ENCODE results near the gene METTL25.

Gene METTL25

DNA sequence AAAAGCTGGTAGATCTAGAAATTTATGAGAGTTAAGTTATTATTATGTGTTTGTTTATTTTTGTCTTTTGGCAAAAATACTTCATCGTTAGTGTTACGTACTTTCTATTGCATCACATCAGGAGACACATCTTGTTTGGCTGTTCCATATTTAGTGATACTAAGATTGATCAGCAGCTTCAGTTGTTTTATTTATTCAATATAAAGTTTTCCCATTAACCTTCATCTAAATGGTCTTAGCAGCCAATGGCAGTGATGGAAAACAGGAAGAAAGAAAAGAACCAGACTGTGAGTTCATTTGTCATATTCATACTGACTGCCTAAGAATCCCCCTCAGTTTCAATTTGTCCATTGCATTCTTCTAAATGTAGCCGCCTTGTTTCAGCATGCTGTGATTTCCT is 122.3 kb downstream of the METTL25 start:
- H3K79me1 ChIP-seq (replicated peaks; ENCODE audit: low read length, poor library complexity, severe bottlenecking) = no peaks in the 10 kb centered on the region
- H2AK5ac ChIP-seq (ENCODE audit: low read length, severe bottlenecking) = no peak overlapping the region
- WGBS = no CpG with 5 or more reads among the region's 3 CpGs
- no peak overlapping the region for H3K4ac ChIP-seq (ENCODE audit: low read depth in 1 of 2, low read length in 2 of 2)
- no peak overlapping the region for H3K4me2 ChIP-seq (ENCODE audit: low read length, poor library complexity, severe bottlenecking)
- H2BK15ac ChIP-seq (ENCODE audit: low read depth, poor library complexity, severe bottlenecking) = no peak overlapping the region
- H3K18ac ChIP-seq (ENCODE audit: low read depth in 1 of 2, low read length in 2 of 2) = no peak overlapping the region
- no peak overlapping the region for H3K14ac ChIP-seq (ENCODE audit: low read length in 2 of 2)
- no peak overlapping the region for H4K8ac ChIP-seq (ENCODE audit: low read length)
- H2BK120ac ChIP-seq (ENCODE audit: low read depth, low read length) = no peak overlapping the region
- H3K9me3 ChIP-seq (ENCODE audit: control insufficient read depth, low read length) = no peaks in the 10 kb centered on the region
- no peak for DNase-seq
- no peak overlapping the region for H2AFZ ChIP-seq (ENCODE audit: low read depth, low read length)
- no peaks in the 10 kb centered on the region for H3K27me3 ChIP-seq (ENCODE audit: control insufficient read depth in 1 of 2, insufficient read depth in 1 of 2, low read length in 2 of 2)
- no peak overlapping the region for H3K27ac ChIP-seq (ENCODE audit: low read length, poor library complexity, severe bottlenecking)
- H2BK5ac ChIP-seq (ENCODE audit: low read depth, low read length, poor library complexity, severe bottlenecking) = no peak overlapping the region
- no peak overlapping the region for H3K9ac ChIP-seq (ENCODE audit: low read length)
- no peaks in the 10 kb centered on the region for H3K4me1 ChIP-seq (ENCODE audit: control insufficient read depth, insufficient read depth, low read depth, low read length)
- no peak overlapping the region for H3K23ac ChIP-seq (ENCODE audit: low read length in 2 of 2)
- no peak overlapping the region for H4K91ac ChIP-seq (ENCODE audit: low read length)
- no peaks in the 10 kb centered on the region for H3K36me3 ChIP-seq (ENCODE audit: control insufficient read depth in 1 of 2, insufficient read depth in 2 of 2, low read depth in 1 of 2, low read length in 2 of 2)
- no peak overlapping the region for H2BK12ac ChIP-seq (ENCODE audit: low read length in 2 of 2)
- no peak overlapping the region for H3K4me3 ChIP-seq (ENCODE audit: insufficient read depth in 1 of 2, low read depth in 1 of 2, low read length in 2 of 2)

DNA sequence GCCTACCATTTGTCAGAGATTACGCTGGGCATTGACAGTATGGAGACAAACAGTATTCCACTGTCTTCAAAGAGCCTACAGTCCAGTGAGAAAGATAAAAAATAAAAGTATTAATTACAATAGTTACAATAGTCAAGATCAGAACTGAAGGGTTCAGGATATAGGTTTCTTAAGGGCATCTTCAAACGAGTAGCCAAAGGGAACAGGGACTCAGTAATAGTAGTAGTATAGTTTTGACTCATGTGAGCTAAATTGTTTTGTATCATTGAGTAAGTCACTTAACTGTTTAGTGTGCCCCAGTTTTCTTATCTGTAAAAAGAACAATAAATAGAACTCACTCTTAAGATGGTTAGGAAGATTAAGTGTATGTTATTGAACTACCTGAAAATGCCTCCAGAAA is 123.6 kb downstream of the METTL25 start:
- Histone ChIP-seq H3K79me1 (replicated peaks; ENCODE audit: low read length, poor library complexity, severe bottlenecking) (no peaks in the 10 kb centered on the region), H3K23ac (ENCODE audit: low read length in 2 of 2) (no peak overlapping the region), H3K27ac (ENCODE audit: low read length, poor library complexity, severe bottlenecking) (no peak overlapping the region), H2BK12ac (ENCODE audit: low read length in 2 of 2) (no peak overlapping the region), H3K4me1 (ENCODE audit: control insufficient read depth, insufficient read depth, low read depth, low read length) (no peaks in the 10 kb centered on the region), H4K91ac (ENCODE audit: low read length) (no peak overlapping the region), H2AFZ (ENCODE audit: low read depth, low read length) (no peak overlapping the region), H3K9me3 (ENCODE audit: control insufficient read depth, low read length) (no peaks in the 10 kb centered on the region), H2BK120ac (ENCODE audit: low read depth, low read length) (no peak overlapping the region), H3K9ac (ENCODE audit: low read length) (no peak overlapping the region), H2BK5ac (ENCODE audit: low read depth, low read length, poor library complexity, severe bottlenecking) (no peak overlapping the region), H3K4me3 (ENCODE audit: insufficient read depth in 1 of 2, low read depth in 1 of 2, low read length in 2 of 2) (no peak overlapping the region), H3K14ac (ENCODE audit: low read length in 2 of 2) (no peak overlapping the region), H3K36me3 (ENCODE audit: control insufficient read depth in 1 of 2, insufficient read depth in 2 of 2, low read depth in 1 of 2, low read length in 2 of 2) (no peaks in the 10 kb centered on the region), H4K8ac (ENCODE audit: low read length) (no peak overlapping the region), H3K27me3 (ENCODE audit: control insufficient read depth in 1 of 2, insufficient read depth in 1 of 2, low read length in 2 of 2) (no peaks in the 10 kb centered on the region), H3K4ac (ENCODE audit: low read depth in 1 of 2, low read length in 2 of 2) (no peak overlapping the region), H2AK5ac (ENCODE audit: low read length, severe bottlenecking) (no peak overlapping the region), H2BK15ac (ENCODE audit: low read depth, poor library complexity, severe bottlenecking) (no peak overlapping the region), H3K18ac (ENCODE audit: low read depth in 1 of 2, low read length in 2 of 2) (no peak overlapping the region), H3K4me2 (ENCODE audit: low read length, poor library complexity, severe bottlenecking) (no peak overlapping the region)
- DNase-seq = no peak
- WGBS = 83% methylated on average over 1 of the region's 2 CpGs

DNA sequence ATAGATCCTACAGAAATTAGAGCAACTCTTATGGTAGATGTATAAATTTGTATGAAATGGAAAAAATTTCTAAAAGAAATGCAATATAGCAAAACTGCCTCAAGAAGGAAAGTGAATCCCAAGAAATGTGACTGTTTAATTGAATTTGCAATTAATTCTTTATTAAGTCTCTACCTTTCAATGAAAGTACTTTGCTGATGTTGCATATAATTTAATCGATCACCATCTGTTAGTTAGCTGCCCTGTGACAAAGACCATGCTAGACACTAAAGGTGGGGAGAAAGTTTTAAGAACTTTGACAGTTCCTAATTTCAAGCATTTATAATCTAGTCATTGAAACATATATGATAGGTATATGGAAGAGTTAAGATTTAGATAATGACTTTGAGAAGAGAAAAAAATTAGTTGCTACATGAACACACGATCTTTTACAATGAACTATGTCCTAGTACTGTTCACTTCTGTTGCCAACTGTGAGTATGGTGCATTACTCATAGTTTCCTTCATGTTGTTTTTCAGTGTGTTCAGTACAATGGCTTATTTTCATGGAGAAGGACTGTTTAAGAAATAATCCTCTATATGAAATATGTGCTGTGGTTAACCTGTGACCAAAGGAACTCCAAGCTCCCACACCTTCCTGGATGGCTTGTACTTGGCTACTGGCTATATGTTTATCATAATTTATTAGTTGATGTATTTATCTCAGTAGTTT is 128.4 kb downstream of the METTL25 start:
- no peak for DNase-seq
- no peak overlapping the region for H4K91ac ChIP-seq (ENCODE audit: low read length)
- H2BK12ac ChIP-seq (ENCODE audit: low read length in 2 of 2) = no peak overlapping the region
- no peak overlapping the region for H4K8ac ChIP-seq (ENCODE audit: low read length)
- H3K27ac ChIP-seq (ENCODE audit: low read length, poor library complexity, severe bottlenecking) = no peak overlapping the region
- no peak overlapping the region for H3K14ac ChIP-seq (ENCODE audit: low read length in 2 of 2)
- no peak overlapping the region for H3K23ac ChIP-seq (ENCODE audit: low read length in 2 of 2)
- no peaks in the 10 kb centered on the region for H3K79me1 ChIP-seq (replicated peaks; ENCODE audit: low read length, poor library complexity, severe bottlenecking)
- H3K4ac ChIP-seq (ENCODE audit: low read depth in 1 of 2, low read length in 2 of 2) = no peak overlapping the region
- no peak overlapping the region for H2AK5ac ChIP-seq (ENCODE audit: low read length, severe bottlenecking)
- H3K4me2 ChIP-seq (ENCODE audit: low read length, poor library complexity, severe bottlenecking) = no peak overlapping the region
- no peak overlapping the region for H2BK5ac ChIP-seq (ENCODE audit: low read depth, low read length, poor library complexity, severe bottlenecking)
- no peak overlapping the region for H2AFZ ChIP-seq (ENCODE audit: low read depth, low read length)
- no peaks in the 10 kb centered on the region for H3K4me1 ChIP-seq (ENCODE audit: control insufficient read depth, insufficient read depth, low read depth, low read length)
- H2BK120ac ChIP-seq (ENCODE audit: low read depth, low read length) = no peak overlapping the region
- no peak overlapping the region for H3K18ac ChIP-seq (ENCODE audit: low read depth in 1 of 2, low read length in 2 of 2)
- H2BK15ac ChIP-seq (ENCODE audit: low read depth, poor library complexity, severe bottlenecking) = no peak overlapping the region
- no peak overlapping the region for H3K4me3 ChIP-seq (ENCODE audit: insufficient read depth in 1 of 2, low read depth in 1 of 2, low read length in 2 of 2)
- H3K9me3 ChIP-seq (ENCODE audit: control insufficient read depth, low read length) = no peaks in the 10 kb centered on the region
- 83% methylated on average over 1 of the region's 2 CpGs for WGBS
- H3K36me3 ChIP-seq (ENCODE audit: control insufficient read depth in 1 of 2, insufficient read depth in 2 of 2, low read depth in 1 of 2, low read length in 2 of 2) = no peaks in the 10 kb centered on the region
- no peaks in the 10 kb centered on the region for H3K27me3 ChIP-seq (ENCODE audit: control insufficient read depth in 1 of 2, insufficient read depth in 1 of 2, low read length in 2 of 2)
- peak overlapping the region; percentile 58 for H3K9ac ChIP-seq (ENCODE audit: low read length)

GRCh38 chr12:82504409-82504808 is 146.1 kb downstream of the METTL25 start:
- no peak overlapping the region for H4K91ac ChIP-seq (ENCODE audit: low read length)
- no peak overlapping the region for H3K14ac ChIP-seq (ENCODE audit: low read length in 2 of 2)
- no peak overlapping the region for H2BK12ac ChIP-seq (ENCODE audit: low read length in 2 of 2)
- H2BK15ac ChIP-seq (ENCODE audit: low read depth, poor library complexity, severe bottlenecking) = no peak overlapping the region
- no peak overlapping the region for H2AK5ac ChIP-seq (ENCODE audit: low read length, severe bottlenecking)
- H3K79me1 ChIP-seq (replicated peaks; ENCODE audit: low read length, poor library complexity, severe bottlenecking) = no peaks in the 10 kb centered on the region
- H3K4me2 ChIP-seq (ENCODE audit: low read length, poor library complexity, severe bottlenecking) = no peak overlapping the region
- no peaks in the 10 kb centered on the region for H3K4me1 ChIP-seq (ENCODE audit: control insufficient read depth, insufficient read depth, low read depth, low read length)
- no peak overlapping the region for H4K8ac ChIP-seq (ENCODE audit: low read length)
- H2AFZ ChIP-seq (ENCODE audit: low read depth, low read length) = no peak overlapping the region
- no peaks in the 10 kb centered on the region for H3K27me3 ChIP-seq (ENCODE audit: control insufficient read depth in 1 of 2, insufficient read depth in 1 of 2, low read length in 2 of 2)
- no peak overlapping the region for H2BK5ac ChIP-seq (ENCODE audit: low read depth, low read length, poor library complexity, severe bottlenecking)
- no peaks in the 10 kb centered on the region for H3K9me3 ChIP-seq (ENCODE audit: control insufficient read depth, low read length)
- no peak overlapping the region for H2BK120ac ChIP-seq (ENCODE audit: low read depth, low read length)
- H3K4ac ChIP-seq (ENCODE audit: low read depth in 1 of 2, low read length in 2 of 2) = no peak overlapping the region
- DNase-seq = no peak
- H3K23ac ChIP-seq (ENCODE audit: low read length in 2 of 2) = no peak overlapping the region
- H3K9ac ChIP-seq (ENCODE audit: low read length) = no peak overlapping the region
- no peak overlapping the region for H3K27ac ChIP-seq (ENCODE audit: low read length, poor library complexity, severe bottlenecking)
- WGBS = 75% methylated on average over 3 of the region's 4 CpGs
- no peak overlapping the region for H3K18ac ChIP-seq (ENCODE audit: low read depth in 1 of 2, low read length in 2 of 2)
- H3K36me3 ChIP-seq (ENCODE audit: control insufficient read depth in 1 of 2, insufficient read depth in 2 of 2, low read depth in 1 of 2, low read length in 2 of 2) = no peaks in the 10 kb centered on the region
- H3K4me3 ChIP-seq (ENCODE audit: insufficient read depth in 1 of 2, low read depth in 1 of 2, low read length in 2 of 2) = no peak overlapping the region
